Measurements from ENCODE around the gene ANKS4B.
"Not testable (repeated sequence)": the region's sequence is repeated elsewhere in the genome, so short reads cannot be mapped to it uniquely, and the experiment has no call there.

The ANKS4B gene

GRCh38 chr16:21263640-21264570, 30.4 kb downstream of the ANKS4B start:
- DNase-seq (ENCODE audit: low read depth), result no peak

GRCh38 chr16:21264571-21265036, 31.1 kb downstream of the ANKS4B start:
- DNase-seq (ENCODE audit: low read depth), result no peak

- no peak for DNase-seq (ENCODE audit: low read depth)
Measured at GRCh38 chr16:21265104-21265837, 31.8 kb downstream of the ANKS4B start.

GRCh38 chr16:21267298-21267697, 33.8 kb downstream of the ANKS4B start:
- DNase-seq (ENCODE audit: low read depth), result no peak

- DNase-seq (ENCODE audit: low read depth), result no peak
Measured at GRCh38 chr16:21268236-21268635, 34.7 kb downstream of the ANKS4B start.

- DNase-seq (ENCODE audit: low read depth), result no peak
Measured at GRCh38 chr16:21272253-21272652, 38.8 kb downstream of the ANKS4B start.

GRCh38 chr16:21272763-21273162, 39.3 kb downstream of the ANKS4B start:
- not testable (repeated sequence) for DNase-seq (ENCODE audit: low read depth)

GRCh38 chr16:21274172-21274726, 40.8 kb downstream of the ANKS4B start:
- DNase-seq (ENCODE audit: low read depth), result no peak

GRCh38 chr16:21275529-21275928, 42.0 kb downstream of the ANKS4B start:
- no peak for DNase-seq (ENCODE audit: low read depth)

- DNase-seq (ENCODE audit: low read depth), result no peak
Measured at GRCh38 chr16:21276090-21276489, 42.6 kb downstream of the ANKS4B start.

- no peak for DNase-seq (ENCODE audit: low read depth)
Measured at GRCh38 chr16:21277045-21277926, 43.8 kb downstream of the ANKS4B start.

GRCh38 chr16:21277927-21278706, 44.6 kb downstream of the ANKS4B start, which contains the start of gene CRYM:
Gene CRYM, minus strand, starts transcription at chr16:21278290. Its CDS starts 39 bp downstream, at chr16:21278251.
- DNase-seq (ENCODE audit: low read depth), result no peak

GRCh38 chr16:21279501-21279900, 46.0 kb downstream of the ANKS4B start:
- no peak for DNase-seq (ENCODE audit: low read depth)

GRCh38 chr16:21281698-21282389, 48.3 kb downstream of the ANKS4B start:
- DNase-seq (ENCODE audit: low read depth), result no peak

- DNase-seq (ENCODE audit: low read depth), result no peak
Measured at GRCh38 chr16:21283521-21284289, 50.2 kb downstream of the ANKS4B start.

- no peak for DNase-seq (ENCODE audit: low read depth)
Measured at GRCh38 chr16:21284414-21284813, 50.9 kb downstream of the ANKS4B start.

- DNase-seq (ENCODE audit: low read depth), result no peak
Measured at GRCh38 chr16:21285314-21285713, 51.8 kb downstream of the ANKS4B start.

GRCh38 chr16:21289789-21290188, 56.3 kb downstream of the ANKS4B start:
- not testable (repeated sequence) for DNase-seq (ENCODE audit: low read depth)
